ENCODE measurements around the gene CELF2. TPM values are rescaled to one million over a fixed set of nuclear protein-coding genes. Genes with fewer than 3 reads are reported as not detected.

Gene CELF2
- total RNA-seq, 1 donor from 2014 or later: 31.6 TPM

- H3K27ac Mint-ChIP-seq: no peak overlapping the region
- H3K4me1 Mint-ChIP-seq: no peaks in the 10 kb centered on the region
- no peaks in the 10 kb centered on the region for H3K27me3 Mint-ChIP-seq (ENCODE audit: insufficient read depth, low read depth)
- H3K9me3 Mint-ChIP-seq: peaks cover 4% of the 10 kb centered on the region
- Histone ChIP-seq H3K9me3 (ENCODE audit: low read depth) (no peaks in the 10 kb centered on the region), H3K27ac (no peak overlapping the region), H3K4me2 (no peak overlapping the region), H3K27me3 (no peaks in the 10 kb centered on the region), H3K36me3 (no peaks in the 10 kb centered on the region), H2AFZ (replicated peaks) (no peak overlapping the region), H3K9ac (no peak overlapping the region), H3K79me2 (ENCODE audit: low read depth) (peaks cover 7% of the 10 kb centered on the region), H3K4me1 (no peaks in the 10 kb centered on the region), H4K20me1 (ENCODE audit: low read depth) (no peaks in the 10 kb centered on the region), H3K4me3 (no peak overlapping the region), H3F3A (ENCODE audit: low read depth) (no peaks in the 10 kb centered on the region)
- no peak overlapping the region for H3K4me3 Mint-ChIP-seq
- H3K36me3 Mint-ChIP-seq: peaks cover 6% of the 10 kb centered on the region
- TF ChIP-seq CTCF (IDR thresholded peaks at IDR 0.05) (no peak), EZH2phosphoT487 (IDR thresholded peaks at IDR 0.05) (no peak), EZH2 (IDR thresholded peaks at IDR 0.05) (no peak)
- no peak for DNase-seq (ENCODE audit: low spot score)
Observed at GRCh38 chr10:11237571-11237970, 219.9 kb downstream of the CELF2 start.

GRCh38 chr10:11238893-11239292 lies 221.2 kb downstream of the CELF2 start:
- no peaks in the 10 kb centered on the region for H3K27me3 ChIP-seq
- peaks cover 7% of the 10 kb centered on the region for H3K79me2 ChIP-seq (ENCODE audit: low read depth)
- H3K27ac ChIP-seq: no peak overlapping the region
- H2AFZ ChIP-seq (replicated peaks): no peak overlapping the region
- no peaks in the 10 kb centered on the region for H3K36me3 ChIP-seq
- Mint-ChIP-seq H3K4me3 (no peak overlapping the region), H3K4me1 (no peaks in the 10 kb centered on the region), H3K27ac (no peak overlapping the region), H3K27me3 (ENCODE audit: insufficient read depth, low read depth) (no peaks in the 10 kb centered on the region), H3K9me3 (no peaks in the 10 kb centered on the region), H3K36me3 (peaks cover 4% of the 10 kb centered on the region)
- no peaks in the 10 kb centered on the region for H3K9me3 ChIP-seq (ENCODE audit: low read depth)
- no peaks in the 10 kb centered on the region for H3K4me1 ChIP-seq
- no peak for DNase-seq (ENCODE audit: low spot score)
- H3F3A ChIP-seq (ENCODE audit: low read depth): no peaks in the 10 kb centered on the region
- no peak for TF ChIP-seq EZH2 (IDR thresholded peaks at IDR 0.05)
- no peak for TF ChIP-seq EZH2phosphoT487 (IDR thresholded peaks at IDR 0.05)
- TF ChIP-seq CTCF (IDR thresholded peaks at IDR 0.05): no peak
- no peak overlapping the region for H3K9ac ChIP-seq
- no peak overlapping the region for H3K4me2 ChIP-seq
- H3K4me3 ChIP-seq: no peak overlapping the region
- no peaks in the 10 kb centered on the region for H4K20me1 ChIP-seq (ENCODE audit: low read depth)

- Mint-ChIP-seq H3K36me3 (peaks cover 4% of the 10 kb centered on the region), H3K4me1 (no peaks in the 10 kb centered on the region), H3K27ac (no peak overlapping the region), H3K4me3 (no peak overlapping the region), H3K9me3 (no peaks in the 10 kb centered on the region), H3K27me3 (ENCODE audit: insufficient read depth, low read depth) (no peaks in the 10 kb centered on the region)
- H3K27ac ChIP-seq: no peak overlapping the region
- H2AFZ ChIP-seq (replicated peaks): no peak overlapping the region
- DNase-seq (ENCODE audit: low spot score): no peak
- TF ChIP-seq CTCF (IDR thresholded peaks at IDR 0.05) (no peak), EZH2 (IDR thresholded peaks at IDR 0.05) (no peak), EZH2phosphoT487 (IDR thresholded peaks at IDR 0.05) (no peak)
- no peak overlapping the region for H3K9ac ChIP-seq
- peaks cover 7% of the 10 kb centered on the region for H3K79me2 ChIP-seq (ENCODE audit: low read depth)
- H3K4me3 ChIP-seq: no peak overlapping the region
- no peaks in the 10 kb centered on the region for H3K36me3 ChIP-seq
- no peaks in the 10 kb centered on the region for H3K4me1 ChIP-seq
- no peaks in the 10 kb centered on the region for H3K9me3 ChIP-seq (ENCODE audit: low read depth)
- H3K27me3 ChIP-seq: no peaks in the 10 kb centered on the region
- no peak overlapping the region for H3K4me2 ChIP-seq
- no peaks in the 10 kb centered on the region for H3F3A ChIP-seq (ENCODE audit: low read depth)
- H4K20me1 ChIP-seq (ENCODE audit: low read depth): no peaks in the 10 kb centered on the region
Observed at GRCh38 chr10:11240641-11241040, 223.0 kb downstream of the CELF2 start.
